OCI-M2 (cell line): Measurements from ENCODE around the gene VPREB1.
"Not testable (repeated sequence)": the region's sequence is repeated elsewhere in the genome, so short reads cannot be mapped to it uniquely, and the experiment has no call there.

ENCODE experiments used
- DNase-seq: peaks from one replicate; lab custom pipeline; 2025; ENCODE audit not compliant: unreplicated experiment; lab: John Stamatoyannopoulos, UW

The VPREB1 gene

DNA sequence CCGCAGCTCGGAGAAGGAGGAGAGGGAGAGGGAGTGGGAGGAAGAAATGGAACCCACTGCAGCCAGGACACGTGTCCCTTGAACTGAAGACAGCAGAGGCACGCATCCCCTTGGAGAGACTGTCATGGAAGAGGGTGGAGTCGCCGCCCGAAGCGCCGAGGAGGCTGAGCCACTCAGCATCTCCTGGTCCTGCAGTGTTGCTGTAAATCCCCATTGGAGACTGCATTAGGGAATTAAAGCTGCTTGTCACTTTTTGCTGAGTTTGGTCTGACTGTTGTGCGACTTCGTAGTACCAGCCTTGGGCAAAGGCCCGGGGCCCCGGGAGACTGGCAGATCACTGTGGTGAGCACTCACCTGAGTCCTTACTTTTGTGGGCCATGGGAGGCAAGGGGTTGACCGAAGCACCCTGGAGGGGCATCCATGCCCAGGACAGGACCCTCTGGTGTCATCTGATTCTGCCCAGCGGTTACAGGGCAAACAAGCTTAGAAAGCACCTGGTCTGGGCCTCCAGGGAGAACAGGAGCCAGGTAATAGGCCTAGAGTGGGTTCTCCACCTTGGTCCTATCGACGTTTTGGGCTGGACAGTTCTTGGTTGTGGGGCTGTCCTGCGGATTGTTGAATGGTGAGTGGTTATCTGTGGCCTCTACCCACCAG, 797 bp downstream of the VPREB1 start:
- DNase-seq: no peak

- DNase-seq: no peak
Observed at GRCh38 chr22:22245935-22246525, 1.4 kb downstream of the VPREB1 start.

- no peak for DNase-seq
Observed at GRCh38 chr22:22246706-22247105, 2.1 kb downstream of the VPREB1 start.

DNA sequence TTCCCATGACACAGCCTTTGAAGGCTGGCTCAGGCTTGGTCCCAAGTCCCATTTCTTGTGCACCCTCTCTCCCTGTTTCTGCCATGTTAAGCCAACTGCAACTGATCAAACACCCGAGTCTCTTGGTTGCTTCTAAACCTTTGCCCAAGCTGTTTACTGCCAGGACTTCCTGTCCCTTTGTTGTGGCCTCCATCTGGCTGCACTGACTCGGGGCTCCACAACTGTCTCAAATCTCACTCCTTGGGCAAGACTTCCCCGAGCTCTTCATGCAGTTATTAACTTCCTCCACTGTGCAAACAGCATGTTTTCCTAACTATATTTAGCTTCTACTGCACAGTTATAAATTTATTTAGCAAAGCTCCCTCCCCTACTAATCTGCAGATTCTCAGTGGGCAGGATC, 4.3 kb downstream of the VPREB1 start:
- no peak for DNase-seq

DNA sequence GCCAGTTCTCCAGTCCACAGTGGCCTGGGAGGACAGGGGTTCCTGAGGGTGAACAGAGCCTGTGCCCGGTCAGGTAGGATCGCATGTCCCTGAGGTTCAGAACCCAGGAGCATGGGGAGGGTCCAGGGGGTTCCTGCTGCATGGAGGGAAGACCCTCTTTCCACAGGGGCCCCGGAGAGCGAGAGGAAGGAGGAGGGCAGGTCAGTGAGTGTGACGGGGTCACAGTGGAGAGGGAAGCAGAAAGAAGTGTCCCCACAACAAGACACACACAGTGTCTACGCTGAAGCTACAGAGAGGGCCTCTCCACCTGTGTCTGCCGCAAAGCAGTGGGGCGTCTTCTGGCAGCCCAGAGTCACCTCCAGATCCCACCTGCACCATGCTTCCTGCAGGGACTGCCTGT, 6.1 kb downstream of the VPREB1 start:
- not testable (repeated sequence) for DNase-seq

DNA sequence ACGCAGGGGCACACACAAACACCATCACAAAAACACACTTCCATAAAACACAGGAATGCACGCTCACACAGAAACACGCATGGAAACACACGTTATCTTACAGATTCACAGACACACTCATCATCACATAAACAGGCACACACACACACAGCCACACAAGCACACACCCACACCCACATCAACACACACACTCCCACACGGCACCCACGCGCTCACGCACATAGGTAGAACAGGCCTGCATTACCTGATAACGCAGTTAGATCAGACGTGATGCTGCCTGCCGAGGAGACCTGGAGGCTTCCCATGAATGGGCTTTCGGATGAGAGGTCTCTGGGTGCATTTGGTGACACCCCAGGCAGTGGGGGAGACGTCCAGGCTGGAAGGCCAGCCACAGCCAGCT, 11.5 kb downstream of the VPREB1 start:
- not testable (repeated sequence) for DNase-seq

GRCh38 chr22:22258597-22259415, 14.2 kb downstream of the VPREB1 start:
- not testable (repeated sequence) for DNase-seq

DNA sequence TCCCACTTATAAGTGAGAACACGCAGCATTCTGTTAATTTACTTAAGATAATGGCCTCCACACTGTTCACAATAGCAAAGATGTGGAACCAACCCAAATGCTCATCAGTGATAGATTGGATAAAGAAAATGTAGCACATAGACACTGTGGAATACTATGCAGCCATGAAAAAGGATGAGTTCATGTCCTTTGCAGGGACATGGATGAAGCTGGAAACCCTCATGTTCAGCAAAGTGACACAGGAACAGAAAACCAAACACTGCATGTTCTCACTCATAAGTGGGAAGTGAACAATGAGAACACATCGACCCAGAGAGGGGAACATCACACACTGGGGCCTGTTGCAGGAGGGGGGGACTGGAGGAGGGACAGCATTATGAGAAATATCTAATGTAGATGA, 15.6 kb downstream of the VPREB1 start:
- not testable (repeated sequence) for DNase-seq

DNA sequence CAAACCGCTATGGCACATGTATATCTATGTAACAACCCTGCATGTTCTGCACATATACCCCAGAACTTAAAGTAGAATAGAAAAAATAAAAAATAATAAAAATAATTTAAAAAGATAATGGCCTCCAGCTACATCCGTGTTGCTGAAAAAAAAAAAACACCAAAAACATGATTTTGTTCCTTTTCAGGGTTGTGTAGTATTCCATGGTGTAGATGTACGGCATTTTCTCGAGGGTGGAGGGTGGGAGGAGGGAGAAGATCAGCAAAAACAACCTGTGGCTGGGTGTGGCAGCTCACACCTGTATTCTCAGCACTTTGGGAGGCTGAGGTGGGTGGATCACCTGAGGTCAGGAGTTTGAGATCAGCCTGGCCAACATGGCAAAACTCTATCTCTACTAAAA, 16.0 kb downstream of the VPREB1 start:
- DNase-seq: not testable (repeated sequence)

DNA sequence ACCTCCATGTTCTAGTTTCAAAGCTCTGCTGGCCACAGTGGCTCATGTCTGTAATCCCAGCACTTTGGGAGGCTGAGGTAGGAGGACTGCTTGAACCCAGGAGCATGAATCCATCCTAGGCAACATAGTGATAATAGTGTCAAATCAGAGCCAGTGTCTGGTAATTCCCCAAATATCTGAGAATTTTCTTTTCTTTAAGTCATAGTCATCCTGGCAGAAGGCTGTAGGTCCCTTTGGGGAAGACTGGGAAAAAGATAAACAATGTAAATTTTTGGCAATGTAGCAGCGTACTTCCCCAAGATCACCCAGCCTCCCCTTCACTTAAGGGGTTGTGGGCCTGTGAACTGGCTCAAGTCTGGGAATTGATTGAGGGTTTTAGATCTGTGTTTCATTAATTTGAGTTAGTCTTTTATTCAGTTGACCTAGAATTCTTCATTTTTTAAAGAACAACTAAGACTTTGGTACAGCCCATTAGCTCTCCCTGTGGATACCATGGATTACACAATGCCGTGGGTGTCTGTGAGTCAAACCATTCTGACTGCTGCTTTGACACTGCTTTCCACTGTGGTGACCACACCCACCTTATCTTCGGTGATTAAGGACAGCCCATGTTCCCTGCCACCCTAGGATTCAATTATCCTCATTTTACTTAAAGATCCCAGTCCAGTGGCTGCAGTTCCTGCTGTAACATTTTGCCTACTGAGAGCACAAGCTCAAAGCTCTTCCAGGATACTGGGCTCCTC, 17.9 kb downstream of the VPREB1 start:
- DNase-seq: not testable (repeated sequence)

- not testable (repeated sequence) for DNase-seq
Observed at GRCh38 chr22:22263823-22264222, 19.2 kb downstream of the VPREB1 start.

GRCh38 chr22:22270036-22270676, 25.6 kb downstream of the VPREB1 start:
- DNase-seq: not testable (repeated sequence)

GRCh38 chr22:22277423-22277822, 32.8 kb downstream of the VPREB1 start:
- not testable (repeated sequence) for DNase-seq

DNA sequence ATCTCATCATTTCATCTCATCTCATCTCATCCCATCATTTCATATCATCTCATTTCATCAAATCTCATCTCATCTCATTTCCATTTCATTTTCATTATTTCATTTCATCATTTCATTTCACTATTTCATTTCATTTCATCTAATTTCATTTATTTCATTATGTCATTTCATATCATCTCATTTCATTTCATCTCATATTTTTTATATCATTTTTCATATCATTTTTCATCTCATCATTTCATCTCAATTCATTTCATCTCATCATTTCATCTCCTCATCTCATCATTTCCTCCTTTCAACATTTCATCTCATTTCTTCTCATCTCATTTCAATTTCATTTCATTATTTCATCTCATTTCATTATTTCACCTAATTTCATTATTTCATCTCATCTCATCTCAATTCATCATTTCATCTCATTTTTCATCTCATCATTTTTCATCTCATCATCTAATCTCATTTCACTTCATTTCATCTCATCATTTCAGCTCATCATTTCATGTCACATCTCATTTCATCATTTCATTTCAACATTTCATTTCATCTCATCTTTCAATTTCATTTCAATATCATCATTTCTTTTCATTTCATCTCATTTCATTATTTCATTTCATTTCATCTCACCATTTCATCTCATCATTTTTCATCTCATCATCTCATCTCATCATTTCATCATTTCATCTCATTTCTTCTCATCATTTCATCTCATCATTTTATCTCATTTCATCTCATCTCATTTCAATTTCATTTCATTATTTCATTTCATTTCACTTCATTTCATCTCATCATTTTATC, 40.6 kb downstream of the VPREB1 start:
- not testable (repeated sequence) for DNase-seq

DNA sequence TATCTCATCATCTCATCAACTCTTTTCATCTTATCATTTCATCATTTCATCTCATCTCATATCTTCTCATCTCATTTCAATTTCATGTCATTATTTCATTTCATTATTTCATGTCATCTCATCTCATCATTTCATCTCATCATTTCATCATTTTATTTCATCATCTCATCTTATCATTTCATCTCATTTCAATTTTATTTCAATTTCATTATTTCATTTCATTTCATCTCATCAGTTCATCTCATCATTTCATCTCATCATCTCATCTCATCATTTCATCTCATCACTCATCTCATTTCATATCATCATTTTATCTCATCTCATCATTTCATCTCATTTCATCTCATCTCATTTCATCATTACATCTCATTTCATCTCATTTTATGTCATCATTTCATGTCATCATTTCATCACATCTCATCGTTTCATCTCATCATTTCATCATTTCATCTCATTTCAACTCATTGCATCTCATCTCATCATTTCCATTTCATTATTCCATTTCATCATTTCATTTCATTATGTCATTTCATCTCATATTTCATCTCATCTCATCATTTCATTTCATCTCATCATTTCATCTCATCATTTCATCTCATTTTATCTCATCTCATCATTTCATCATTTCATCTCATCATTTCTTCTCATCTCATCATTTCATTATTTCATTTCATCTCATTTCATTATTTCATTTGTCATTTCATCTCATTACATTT, 42.0 kb downstream of the VPREB1 start:
- not testable (repeated sequence) for DNase-seq

DNA sequence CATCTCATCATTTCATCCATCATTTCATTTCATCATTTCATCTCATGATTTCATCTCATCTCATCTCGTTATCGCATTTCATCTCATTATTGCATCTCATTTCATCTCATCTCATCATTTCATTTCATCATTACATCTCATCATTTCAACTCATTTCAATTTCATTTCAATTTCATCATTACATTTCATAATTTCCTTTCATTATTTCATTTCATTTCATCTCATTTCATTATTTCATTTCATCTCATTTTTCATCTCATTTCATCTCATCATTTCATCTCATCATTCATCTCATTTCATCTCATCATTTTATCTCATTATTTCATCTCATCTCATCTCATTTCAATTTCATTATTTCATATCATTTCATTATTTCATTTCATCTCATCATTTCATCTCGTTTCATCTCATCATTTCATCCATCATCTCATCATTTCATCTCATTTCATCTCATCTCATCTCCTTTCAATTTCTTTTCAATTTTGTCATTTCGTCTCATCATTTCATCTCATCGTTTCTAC, 42.6 kb downstream of the VPREB1 start:
- DNase-seq: not testable (repeated sequence)

- not testable (repeated sequence) for DNase-seq
Observed at GRCh38 chr22:22289666-22290065, 45.1 kb downstream of the VPREB1 start.

- DNase-seq: not testable (repeated sequence)
Observed at GRCh38 chr22:22291129-22291806, 46.7 kb downstream of the VPREB1 start.
